Astrocyte of the spinal cord (primary cell): Measurements from ENCODE around the gene MUTYH.
"Not testable (repeated sequence)": the region's sequence is repeated elsewhere in the genome, so short reads cannot be mapped to it uniquely, and the experiment has no call there.

Experiments
- DNase-seq: peaks from one replicate; pipeline ENCODE4 v3.0.0; 2011; ENCODE audit warnings: low read depth, low spot score
- H3K4me3 ChIP-seq: 2 replicates; pipeline ENCODE4 v1.5.1; 2011; ENCODE audit warnings: low read depth, mild to moderate bottlenecking, low read length, moderate library complexity
- in situ Hi-C: cut with HindIII; loops from 2 replicates; pipeline ENCODE4 v1.10.0; 2017; ENCODE audit warnings: low sequenced_read_pairs
- TF ChIP-seq, protein P1 (sequence below): IDR thresholded peaks from 2 replicates; pipeline ENCODE4 v1.5.1; 2012; ENCODE audit warnings: low read depth, mild to moderate bottlenecking, low read length, inconsistent platforms

Gene MUTYH

DNA sequence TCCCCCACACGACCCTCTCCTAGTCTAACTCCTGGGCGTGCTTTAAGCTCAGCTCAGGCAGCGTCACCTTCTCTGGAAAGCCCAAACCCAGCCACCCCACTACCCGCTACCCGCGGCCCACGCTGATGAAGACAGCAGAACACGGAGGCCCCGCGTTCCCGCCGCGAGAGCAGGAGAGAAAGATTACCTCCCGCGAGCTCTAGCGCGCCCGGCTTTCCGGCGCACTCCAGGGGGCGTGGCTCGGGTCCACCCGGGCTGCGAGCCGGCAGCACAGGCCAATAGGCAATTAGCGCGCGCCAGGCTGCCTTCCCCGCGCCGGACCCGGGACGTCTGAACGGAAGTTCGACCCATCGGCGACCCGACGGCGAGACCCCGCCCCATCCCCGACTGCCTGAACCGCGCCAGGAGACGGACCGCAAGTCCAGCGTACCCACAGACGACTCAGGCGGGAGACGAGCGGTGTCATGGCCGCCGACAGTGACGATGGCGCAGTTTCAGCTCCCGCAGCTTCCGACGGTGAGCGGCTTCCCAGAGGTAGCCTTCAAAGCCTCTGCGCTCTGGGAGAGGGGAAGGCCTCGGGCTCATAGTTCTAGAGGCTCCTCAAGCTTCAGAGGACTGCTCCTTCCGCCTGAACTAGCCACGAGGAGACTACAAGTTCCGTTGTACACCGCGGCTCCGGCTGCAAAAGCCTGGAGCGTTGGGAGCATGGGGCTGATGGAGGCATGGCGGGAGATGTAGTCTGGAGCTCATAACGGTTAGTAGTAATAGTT lies at the start of gene MUTYH, which contains the start of gene TOE1:
Gene MUTYH (minus strand): TSS at position 652 of the 770 bp plus-strand sequence. CDS start 5,935 bp downstream, outside the sequence.
Gene TOE1 (plus strand): TSS at position 382 of the 770 bp plus-strand sequence. CDS start 83 bp downstream, at position 465.
- TF ChIP-seq, protein P1, sequence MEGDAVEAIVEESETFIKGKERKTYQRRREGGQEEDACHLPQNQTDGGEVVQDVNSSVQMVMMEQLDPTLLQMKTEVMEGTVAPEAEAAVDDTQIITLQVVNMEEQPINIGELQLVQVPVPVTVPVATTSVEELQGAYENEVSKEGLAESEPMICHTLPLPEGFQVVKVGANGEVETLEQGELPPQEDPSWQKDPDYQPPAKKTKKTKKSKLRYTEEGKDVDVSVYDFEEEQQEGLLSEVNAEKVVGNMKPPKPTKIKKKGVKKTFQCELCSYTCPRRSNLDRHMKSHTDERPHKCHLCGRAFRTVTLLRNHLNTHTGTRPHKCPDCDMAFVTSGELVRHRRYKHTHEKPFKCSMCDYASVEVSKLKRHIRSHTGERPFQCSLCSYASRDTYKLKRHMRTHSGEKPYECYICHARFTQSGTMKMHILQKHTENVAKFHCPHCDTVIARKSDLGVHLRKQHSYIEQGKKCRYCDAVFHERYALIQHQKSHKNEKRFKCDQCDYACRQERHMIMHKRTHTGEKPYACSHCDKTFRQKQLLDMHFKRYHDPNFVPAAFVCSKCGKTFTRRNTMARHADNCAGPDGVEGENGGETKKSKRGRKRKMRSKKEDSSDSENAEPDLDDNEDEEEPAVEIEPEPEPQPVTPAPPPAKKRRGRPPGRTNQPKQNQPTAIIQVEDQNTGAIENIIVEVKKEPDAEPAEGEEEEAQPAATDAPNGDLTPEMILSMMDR = no peak
- peak within 1 kb of the TSS; percentile 89 for H3K4me3 ChIP-seq
- in situ Hi-C loops = no loop called here
- peak; percentile 94 for DNase-seq

DNA sequence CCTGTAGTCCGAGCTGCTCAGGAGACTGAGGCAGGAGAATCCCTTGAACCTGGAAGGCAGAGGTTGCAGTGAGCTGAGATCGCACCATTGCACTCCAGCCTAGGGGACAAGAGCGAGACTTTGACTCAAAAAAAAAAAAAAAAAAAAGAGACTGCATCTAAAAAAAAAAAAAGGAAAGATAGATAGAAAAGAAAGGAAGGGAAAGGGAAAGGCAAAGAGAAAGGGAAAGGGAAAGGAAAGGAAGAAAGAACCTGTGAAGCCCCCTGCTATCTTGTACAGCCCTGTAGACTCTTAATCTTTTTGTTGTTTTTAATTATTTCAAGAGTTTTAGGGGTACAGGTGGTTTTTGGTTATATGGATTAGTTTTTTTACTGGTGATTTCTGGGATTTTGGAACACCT lies 46.0 kb upstream of the MUTYH start:
- no peak overlapping the region for H3K4me3 ChIP-seq
- no peak for DNase-seq
- in situ Hi-C loops = no loop called here
- TF ChIP-seq, protein P1 = no peak

DNA sequence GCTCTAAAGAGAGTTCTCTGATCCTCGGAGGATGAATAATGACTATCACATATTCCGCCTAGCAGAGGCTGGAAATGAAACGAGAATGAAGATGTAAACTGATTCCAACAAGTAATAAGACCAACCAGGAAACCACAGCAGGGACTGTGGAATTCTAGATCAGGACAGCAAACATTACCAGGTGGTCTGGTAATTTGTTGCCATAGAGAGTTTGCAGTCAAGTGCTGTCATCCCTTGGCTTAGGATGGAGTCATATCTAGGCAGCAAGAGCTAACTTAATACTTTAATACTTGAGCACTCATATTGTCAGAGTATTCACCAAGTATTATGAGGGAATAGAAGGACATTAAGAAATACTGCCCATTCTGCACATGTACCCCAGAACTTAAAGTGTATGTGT lies 45.1 kb upstream of the MUTYH start:
- in situ Hi-C loops = no loop called here
- TF ChIP-seq, protein P1 = no peak
- DNase-seq = peak; percentile 12
- H3K4me3 ChIP-seq = no peak overlapping the region

GRCh38 chr1:45384213-45384612 lies 44.0 kb upstream of the MUTYH start:
- DNase-seq, in situ Hi-C loops, H3K4me3 ChIP-seq: not testable (repeated sequence)

DNA sequence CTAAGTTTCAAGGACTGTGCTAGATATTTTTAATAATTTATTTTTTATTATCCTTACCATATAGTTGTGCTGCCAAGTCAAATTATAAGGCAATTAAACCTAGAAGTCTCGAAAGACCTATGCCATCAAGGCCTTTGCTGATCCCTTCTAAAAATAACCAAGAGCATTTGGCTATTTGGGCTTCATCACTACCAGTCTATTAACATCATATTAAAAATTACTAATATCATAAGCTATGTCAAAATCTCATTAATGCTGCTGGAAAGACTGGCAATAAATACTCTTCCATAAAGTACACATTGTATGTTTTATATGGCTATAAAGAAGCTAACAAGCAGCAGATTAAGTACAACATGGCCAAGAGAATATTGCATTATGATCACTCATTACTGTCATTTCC lies 43.0 kb upstream of the MUTYH start:
- TF ChIP-seq, protein P1 = no peak
- DNase-seq = no peak
- in situ Hi-C loops = no loop called here
- H3K4me3 ChIP-seq = no peak overlapping the region

GRCh38 chr1:45381243-45381642 lies 41.0 kb upstream of the MUTYH start:
- TF ChIP-seq, protein P1 = no peak
- in situ Hi-C loops = no loop called here
- DNase-seq = no peak
- H3K4me3 ChIP-seq = no peak overlapping the region

DNA sequence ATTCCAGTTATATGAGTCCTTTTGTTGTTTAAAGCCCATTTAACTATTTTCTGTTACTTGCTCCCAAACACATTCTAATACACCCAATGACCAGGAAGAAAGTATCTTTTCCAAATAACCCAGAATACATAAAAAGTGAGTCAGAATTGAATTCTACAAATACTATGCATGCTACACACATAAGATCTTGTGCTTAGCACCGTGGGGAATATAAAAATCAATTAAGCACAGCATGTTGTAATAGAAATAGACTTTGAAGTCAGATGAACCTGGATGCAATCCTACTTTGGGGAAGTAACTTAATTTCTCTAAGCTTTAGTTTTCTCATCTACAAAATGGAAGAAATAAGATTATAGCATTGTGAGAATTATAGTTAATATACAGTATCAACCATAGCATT lies 40.5 kb upstream of the MUTYH start:
- DNase-seq = no peak
- TF ChIP-seq, protein P1 = no peak
- in situ Hi-C loops = no loop called here
- no peak overlapping the region for H3K4me3 ChIP-seq
